Measurements from ENCODE around the gene LRRC28.

The LRRC28 gene

GRCh38 chr15:99296386-99296785, 45.1 kb downstream of the LRRC28 start:
- in situ Hi-C loops (cut with HindIII; ENCODE audit: low sequenced_read_pairs) = no loop called here

GRCh38 chr15:99303907-99304306, 52.6 kb downstream of the LRRC28 start:
- in situ Hi-C loops (cut with HindIII; ENCODE audit: low sequenced_read_pairs) = no loop called here

DNA sequence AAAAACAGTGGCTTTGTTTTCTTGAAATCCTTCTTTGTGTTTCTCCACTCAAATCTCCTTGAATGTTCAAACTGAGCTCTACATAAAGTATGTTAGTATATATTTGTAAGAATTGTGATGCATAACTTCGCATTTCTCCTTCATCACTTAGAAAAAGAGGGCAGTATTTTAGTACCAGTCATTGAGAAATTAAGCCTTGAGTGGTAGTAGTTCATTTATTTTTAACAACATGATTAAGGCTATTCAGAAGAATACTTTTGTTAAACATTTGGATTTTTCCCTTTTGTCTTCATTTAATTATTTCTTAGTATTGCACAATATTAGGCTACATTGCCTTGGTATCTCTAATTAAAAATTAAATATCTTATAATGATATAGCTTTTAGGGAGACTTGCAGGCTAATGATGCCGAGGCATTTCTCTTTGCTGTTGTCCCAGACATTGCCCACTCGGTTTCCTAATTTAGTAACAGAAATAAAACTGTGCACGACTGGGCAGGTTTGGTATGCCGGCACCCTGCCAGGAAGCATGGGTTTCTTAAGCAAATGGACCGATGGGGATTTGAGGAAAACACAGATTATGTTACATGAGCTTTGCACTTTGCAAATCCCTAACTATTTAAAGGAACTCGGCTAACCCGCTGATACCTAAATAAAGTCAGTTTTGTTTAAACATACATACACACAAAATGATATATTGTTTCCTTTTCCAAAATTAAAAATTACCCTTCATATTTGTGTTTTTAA, 54.7 kb downstream of the LRRC28 start:
- in situ Hi-C loops (cut with HindIII; ENCODE audit: low sequenced_read_pairs) = no loop called here

DNA sequence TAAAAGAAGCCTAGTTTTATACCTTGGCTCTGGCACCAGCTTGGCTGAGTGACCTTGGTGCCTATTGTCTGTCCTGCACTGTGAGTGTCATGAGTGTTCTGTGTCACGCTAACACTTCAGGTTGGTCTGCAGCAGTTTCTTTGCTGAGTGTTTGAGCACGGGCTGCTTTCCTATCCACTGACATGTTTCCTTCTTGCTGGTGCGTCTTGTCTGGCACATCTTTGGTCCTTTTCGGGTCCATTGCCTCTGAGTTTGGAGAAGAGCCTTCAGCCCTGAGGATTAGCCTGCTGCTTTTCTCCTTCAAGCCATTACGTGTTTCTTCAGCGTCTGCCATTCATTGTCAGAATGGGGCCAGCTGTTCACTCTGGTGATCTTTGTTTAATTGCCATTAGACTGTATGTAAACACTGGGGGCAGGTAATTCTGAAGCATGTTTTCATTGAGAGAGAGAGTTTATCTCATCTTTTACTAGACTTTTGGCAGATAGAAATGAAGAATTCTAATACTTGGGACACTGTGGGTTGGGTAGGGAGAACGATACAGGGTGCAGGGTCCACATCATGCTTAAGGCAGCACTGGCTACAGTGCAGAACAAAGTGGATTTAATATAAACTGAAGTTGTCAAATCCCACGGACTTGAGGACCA, 55.5 kb downstream of the LRRC28 start:
- in situ Hi-C loops (cut with HindIII; ENCODE audit: low sequenced_read_pairs) = no loop called here

DNA sequence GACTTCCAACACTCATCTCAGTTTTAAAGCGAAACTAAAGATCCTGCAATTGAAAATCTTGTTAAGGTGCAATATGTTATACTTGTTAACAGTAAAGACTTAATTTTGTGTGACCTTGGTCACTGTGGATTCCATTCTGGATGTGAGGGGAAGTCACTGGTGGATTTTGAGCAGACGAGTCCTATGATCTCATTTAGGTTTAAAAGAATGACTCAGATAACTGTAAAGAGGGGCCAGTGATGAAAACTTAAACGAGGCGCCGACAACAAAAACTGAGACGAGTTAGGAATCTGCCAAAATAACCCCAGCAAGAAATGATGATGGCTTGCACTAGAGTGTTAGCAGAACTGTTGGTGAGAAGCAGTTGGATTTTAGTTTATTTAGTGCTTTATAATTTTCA, 56.5 kb downstream of the LRRC28 start:
- in situ Hi-C loops (cut with HindIII; ENCODE audit: low sequenced_read_pairs) = no loop called here

DNA sequence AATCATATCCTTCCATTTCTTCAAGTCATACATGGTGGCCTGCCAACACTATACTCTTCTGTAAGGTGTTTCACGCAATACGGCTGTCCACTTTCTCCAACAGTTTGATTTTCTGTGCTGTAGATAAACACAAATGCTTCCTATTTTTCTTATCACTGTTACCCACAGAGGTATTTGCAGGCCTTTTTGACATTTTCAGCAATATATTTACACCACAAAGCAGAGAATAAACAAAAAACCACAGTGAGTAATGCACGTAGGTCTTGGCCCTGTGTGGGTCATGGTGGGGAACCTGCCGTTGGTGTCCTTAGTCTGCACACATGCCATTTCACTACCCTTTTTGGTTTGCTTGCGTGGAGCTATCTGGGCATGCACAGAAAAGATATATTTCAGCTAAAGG, 59.5 kb downstream of the LRRC28 start:
- in situ Hi-C loops (cut with HindIII; ENCODE audit: low sequenced_read_pairs) = no loop called here

DNA sequence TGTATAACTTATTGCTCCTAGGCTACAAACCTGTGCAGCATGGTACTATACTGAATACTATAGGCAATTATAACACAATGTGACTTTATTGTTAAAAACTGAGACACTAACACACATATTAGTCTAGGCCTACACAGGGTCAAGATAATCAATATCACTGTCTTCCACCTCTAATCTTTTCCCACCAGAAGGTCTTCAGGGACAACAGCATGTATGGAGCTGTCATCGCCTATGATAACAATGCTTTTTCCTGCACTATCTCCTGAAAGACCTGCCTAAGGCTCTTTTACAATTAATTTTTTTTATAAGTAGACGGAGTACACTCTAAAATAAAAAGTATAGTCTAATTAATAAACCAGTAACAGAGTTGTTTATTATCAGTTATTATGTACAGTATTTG, 60.9 kb downstream of the LRRC28 start:
- in situ Hi-C loops (cut with HindIII; ENCODE audit: low sequenced_read_pairs) = no loop called here

- in situ Hi-C loops (cut with HindIII; ENCODE audit: low sequenced_read_pairs) = no loop called here
Observed at GRCh38 chr15:99312794-99313193, 61.5 kb downstream of the LRRC28 start.

GRCh38 chr15:99315636-99316035, 64.4 kb downstream of the LRRC28 start:
- in situ Hi-C loops (cut with HindIII; ENCODE audit: low sequenced_read_pairs) = no loop called here

DNA sequence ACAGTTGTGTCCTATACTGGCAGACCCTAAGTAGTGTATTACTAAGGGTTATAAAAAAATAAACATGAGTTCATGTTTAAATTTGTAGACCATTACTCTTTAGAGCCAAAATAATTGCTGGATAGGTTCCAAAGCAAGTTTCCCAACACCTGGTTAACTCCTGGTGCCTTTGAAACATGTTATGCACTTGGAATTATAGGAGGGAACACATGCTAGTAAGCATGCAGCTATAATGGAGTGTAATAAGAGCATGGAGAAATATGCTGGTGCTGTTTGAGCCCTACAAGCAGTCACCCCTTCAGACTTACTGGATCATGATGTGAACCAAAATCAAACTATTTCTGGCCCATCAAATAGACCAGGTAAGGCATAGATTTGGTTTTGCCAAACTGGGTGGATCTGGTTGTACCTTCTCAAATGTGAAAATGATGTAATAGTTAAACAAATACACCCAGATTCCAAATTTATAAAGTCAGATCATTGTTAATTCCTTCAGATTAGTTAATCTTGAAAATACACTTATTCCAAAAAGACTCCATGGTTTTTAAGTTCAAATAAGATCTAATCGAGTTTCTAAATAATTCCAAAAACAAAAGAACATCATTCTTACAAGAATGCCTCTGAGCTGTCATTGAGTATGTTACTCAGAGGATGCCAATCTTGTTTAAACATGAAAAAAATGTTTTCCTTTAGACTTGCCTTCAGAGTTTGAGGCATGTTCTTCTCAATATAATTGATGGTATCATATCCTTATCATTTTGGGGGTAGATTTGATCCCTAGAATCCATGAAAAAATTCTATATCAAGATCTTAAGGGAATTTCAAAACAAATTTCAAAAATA, 69.3 kb downstream of the LRRC28 start:
- in situ Hi-C loops (cut with HindIII; ENCODE audit: low sequenced_read_pairs) = no loop called here

GRCh38 chr15:99321468-99321867, 70.2 kb downstream of the LRRC28 start:
- in situ Hi-C loops (cut with HindIII; ENCODE audit: low sequenced_read_pairs) = no loop called here

DNA sequence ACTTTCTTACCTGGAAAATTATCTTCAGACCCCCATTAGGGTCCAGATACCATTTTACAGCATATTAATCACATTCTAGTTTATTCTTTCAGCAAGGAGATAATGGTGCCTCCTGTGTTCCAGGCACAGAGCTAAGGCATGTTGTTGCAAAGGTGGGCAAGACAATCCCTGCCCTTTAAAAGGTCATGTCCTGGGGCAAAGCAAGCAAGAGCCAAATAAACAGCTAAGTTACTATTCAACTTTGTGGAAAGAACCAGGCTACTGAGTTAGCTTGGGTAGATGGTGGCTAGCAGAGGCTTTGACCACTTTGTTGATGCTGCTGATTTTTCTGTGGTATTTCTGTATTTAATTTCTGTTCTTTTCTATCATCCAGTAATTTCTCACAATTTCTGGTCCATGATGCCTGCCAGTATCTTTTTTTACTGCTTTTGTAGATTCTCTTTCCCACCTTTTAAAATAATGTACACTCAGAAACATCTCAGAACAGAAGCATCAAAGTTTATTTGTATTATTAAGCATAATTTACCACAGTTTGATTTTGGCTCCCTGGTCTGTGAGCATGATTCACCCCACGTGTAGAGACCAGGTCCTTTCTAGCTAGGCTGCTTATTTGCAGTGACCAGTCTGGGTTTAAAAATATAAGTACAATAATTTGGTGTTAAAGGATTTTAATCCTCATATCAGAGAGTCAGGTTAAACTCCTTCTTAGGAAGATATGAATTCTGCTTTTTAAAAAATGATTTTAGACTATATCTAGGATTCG, 71.5 kb downstream of the LRRC28 start:
- in situ Hi-C loops (cut with HindIII; ENCODE audit: low sequenced_read_pairs) = no loop called here

DNA sequence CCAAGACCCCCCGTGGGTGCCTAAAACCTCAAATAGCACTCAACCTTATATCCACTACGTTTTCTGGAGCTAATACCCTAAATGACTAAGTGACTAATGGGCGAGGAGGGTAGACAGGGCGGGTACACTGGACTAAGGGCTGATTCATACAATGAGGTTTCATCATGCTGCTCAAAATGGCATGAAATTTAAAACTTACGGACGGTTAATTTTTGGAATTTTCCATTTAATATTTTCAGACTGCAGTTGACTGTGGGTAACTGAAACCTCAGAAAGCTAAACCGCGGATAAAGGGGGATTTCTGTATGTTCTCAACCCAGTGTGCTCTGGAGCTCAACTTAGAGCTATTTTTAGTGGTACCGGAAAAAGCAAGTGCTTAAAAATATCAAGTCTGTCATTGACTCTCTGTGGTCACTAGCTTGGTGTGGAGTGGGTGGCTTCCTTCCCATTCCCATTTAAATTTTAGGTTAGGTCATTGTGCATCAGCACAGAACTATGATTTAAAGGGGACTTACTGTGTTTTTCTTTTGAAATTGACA, 72.9 kb downstream of the LRRC28 start:
- in situ Hi-C loops (cut with HindIII; ENCODE audit: low sequenced_read_pairs) = no loop called here

DNA sequence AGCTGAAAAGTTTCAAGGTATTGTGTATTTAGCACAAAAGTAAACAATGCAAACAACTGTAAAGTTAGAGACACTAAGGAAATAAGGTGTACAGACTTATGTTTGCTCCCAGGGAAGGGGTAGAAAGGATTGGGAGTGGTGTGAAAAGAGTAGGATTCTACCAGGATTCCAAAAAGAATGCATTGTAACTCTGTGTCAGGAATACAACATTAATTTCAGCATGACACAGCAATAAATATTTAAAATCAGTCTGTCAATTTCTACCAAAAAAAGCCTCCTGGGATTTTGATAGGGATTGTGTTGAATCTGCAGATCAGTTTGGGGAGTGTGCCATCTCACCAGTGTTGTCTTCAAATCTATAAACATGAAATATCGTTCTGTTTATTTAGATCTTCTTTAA, 73.4 kb downstream of the LRRC28 start:
- in situ Hi-C loops (cut with HindIII; ENCODE audit: low sequenced_read_pairs) = no loop called here

- in situ Hi-C loops (cut with HindIII; ENCODE audit: low sequenced_read_pairs) = no loop called here
Observed at GRCh38 chr15:99326235-99326634, 75.0 kb downstream of the LRRC28 start.

DNA sequence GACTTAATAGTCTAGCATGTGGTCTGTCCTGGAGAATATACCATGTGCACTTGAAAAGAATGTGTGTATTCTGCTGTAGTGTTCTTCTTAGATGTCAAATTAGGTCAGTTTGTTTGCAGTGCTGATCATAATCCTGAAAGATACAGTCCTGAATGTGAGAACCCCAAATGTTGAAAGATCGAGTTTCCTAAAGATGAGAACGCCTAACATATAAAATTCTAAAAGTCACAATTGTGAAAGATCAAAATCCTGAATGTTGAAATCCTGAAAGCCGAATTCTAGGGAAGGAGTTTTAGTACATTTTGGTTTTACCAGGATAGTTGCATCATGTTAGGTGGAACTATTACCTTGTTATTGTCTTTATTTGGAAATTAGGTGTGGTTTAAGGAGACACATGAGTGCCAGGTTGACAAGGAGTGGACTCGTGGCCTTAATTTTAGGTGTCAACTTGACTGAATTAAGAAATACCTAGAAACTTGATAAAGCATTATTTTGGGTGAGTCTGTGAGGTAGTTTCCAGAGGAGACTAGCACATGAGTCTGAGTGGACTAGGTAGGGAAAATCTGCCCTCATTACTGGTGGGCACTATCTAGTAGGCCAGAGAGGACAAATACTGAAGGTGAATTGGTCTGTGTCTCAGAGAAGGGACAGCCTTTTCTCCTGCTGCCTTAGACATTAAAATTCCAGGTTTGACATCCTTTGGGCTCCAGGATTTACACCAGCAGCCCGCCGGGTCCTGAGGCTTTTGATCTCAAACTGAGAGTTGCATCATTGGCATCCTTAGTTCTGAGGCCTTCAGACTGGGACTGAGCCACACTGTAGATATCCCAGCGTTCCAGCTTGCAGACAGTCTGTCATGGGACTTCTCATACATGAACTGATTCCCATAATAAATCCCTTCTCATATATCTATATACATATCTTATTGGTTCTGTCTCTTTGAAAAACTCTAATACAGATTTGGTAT, 77.1 kb downstream of the LRRC28 start:
- in situ Hi-C loops (cut with HindIII; ENCODE audit: low sequenced_read_pairs) = no loop called here

- in situ Hi-C loops (cut with HindIII; ENCODE audit: low sequenced_read_pairs) = no loop called here
Observed at GRCh38 chr15:99331381-99331780, 80.1 kb downstream of the LRRC28 start.

- in situ Hi-C loops (cut with HindIII; ENCODE audit: low sequenced_read_pairs) = no loop called here
Observed at GRCh38 chr15:99333413-99333812, 82.1 kb downstream of the LRRC28 start.

GRCh38 chr15:99333981-99334380, 82.7 kb downstream of the LRRC28 start:
- in situ Hi-C loops (cut with HindIII; ENCODE audit: low sequenced_read_pairs) = no loop called here

DNA sequence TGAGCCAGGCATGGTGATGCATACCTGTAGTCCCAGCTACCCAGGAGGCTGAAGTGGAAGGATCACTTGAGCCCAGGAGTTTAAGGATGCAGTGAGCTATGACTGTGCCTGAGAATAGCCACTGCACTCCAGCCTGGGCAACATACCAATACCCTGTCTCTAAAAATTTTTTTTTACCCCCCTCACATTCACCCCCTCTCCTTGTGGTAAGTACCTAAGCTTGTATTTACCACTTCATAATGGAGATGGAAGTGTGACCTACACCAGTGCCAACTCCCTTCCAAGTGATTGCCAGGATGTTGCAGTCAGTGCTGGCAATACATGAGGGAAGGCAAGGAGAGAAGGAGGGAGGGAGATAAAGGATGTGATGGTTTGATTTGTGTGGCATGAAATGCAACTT, 84.2 kb downstream of the LRRC28 start:
- in situ Hi-C loops (cut with HindIII; ENCODE audit: low sequenced_read_pairs) = no loop called here
